Left hindlimb (tissue), 1 donor: ENCODE results near the gene SCRN2.

Experiments
- DNase-seq: peaks from one replicate; pipeline ENCODE4 v3.0.0-alpha.2; 2018

The SCRN2 gene

GRCh38 chr17:47844814-47845715, 4.0 kb upstream of the SCRN2 start:
- no peak for DNase-seq

- no peak for DNase-seq
Measured at GRCh38 chr17:47844227-47844626, 3.2 kb upstream of the SCRN2 start.

- DNase-seq: no peak
Measured at GRCh38 chr17:47843391-47843730, 2.3 kb upstream of the SCRN2 start.

- DNase-seq: no peak
Measured at GRCh38 chr17:47841488-47842291, 617 bp upstream of the SCRN2 start.

- DNase-seq: no peak
Measured at GRCh38 chr17:47840001-47840741, 902 bp downstream of the SCRN2 start.

GRCh38 chr17:47839071-47839470, 2.0 kb downstream of the SCRN2 start:
- no peak for DNase-seq

GRCh38 chr17:47838636-47839035, 2.4 kb downstream of the SCRN2 start:
- DNase-seq: no peak

GRCh38 chr17:47837401-47838039, 3.6 kb downstream of the SCRN2 start:
- no peak for DNase-seq

GRCh38 chr17:47836601-47837000, 4.5 kb downstream of the SCRN2 start:
- no peak for DNase-seq

GRCh38 chr17:47834756-47835155, 6.3 kb downstream of the SCRN2 start:
- DNase-seq: no peak

GRCh38 chr17:47831934-47832327, 9.1 kb downstream of the SCRN2 start:
- DNase-seq: no peak

GRCh38 chr17:47831003-47831933, 9.8 kb downstream of the SCRN2 start, which contains the start of the genes LRRC46 and MRPL10:
TSS of gene LRRC46 (plus strand) at chr17:47831670. CDS start at chr17:47831990, 320 bp downstream.
TSS of gene MRPL10 (minus strand) at chr17:47831541. CDS start at chr17:47831511, 30 bp downstream.
- DNase-seq: peak; percentile 96

GRCh38 chr17:47830396-47831002, 10.6 kb downstream of the SCRN2 start:
- DNase-seq: no peak

- no peak for DNase-seq
Measured at GRCh38 chr17:47829870-47830269, 11.2 kb downstream of the SCRN2 start.

GRCh38 chr17:47823519-47823918, 17.6 kb downstream of the SCRN2 start:
- DNase-seq: no peak

- DNase-seq: no peak
Measured at GRCh38 chr17:47822785-47823184, 18.3 kb downstream of the SCRN2 start.

GRCh38 chr17:47821424-47822391, 19.4 kb downstream of the SCRN2 start, which contains the start of gene OSBPL7:
TSS of gene OSBPL7 (minus strand) at chr17:47821794. CDS start at chr17:47820278, 1,516 bp downstream.
- DNase-seq: peak; percentile 89

- peak; percentile 30 for DNase-seq
Measured at GRCh38 chr17:47821031-47821423, 20.0 kb downstream of the SCRN2 start.

- peak; percentile 25 for DNase-seq
Measured at GRCh38 chr17:47820033-47820789, 20.9 kb downstream of the SCRN2 start.
